Fibroblast of gingiva (primary cell): ENCODE results near the gene NEK7.
"Not testable (repeated sequence)": the region's sequence is repeated elsewhere in the genome, so short reads cannot be mapped to it uniquely, and the experiment has no call there.

Experiments
- DNase-seq: peaks from one replicate; pipeline ENCODE4 v3.0.0-alpha.2; 2011; ENCODE audit warnings: low read depth

The NEK7 gene

DNA sequence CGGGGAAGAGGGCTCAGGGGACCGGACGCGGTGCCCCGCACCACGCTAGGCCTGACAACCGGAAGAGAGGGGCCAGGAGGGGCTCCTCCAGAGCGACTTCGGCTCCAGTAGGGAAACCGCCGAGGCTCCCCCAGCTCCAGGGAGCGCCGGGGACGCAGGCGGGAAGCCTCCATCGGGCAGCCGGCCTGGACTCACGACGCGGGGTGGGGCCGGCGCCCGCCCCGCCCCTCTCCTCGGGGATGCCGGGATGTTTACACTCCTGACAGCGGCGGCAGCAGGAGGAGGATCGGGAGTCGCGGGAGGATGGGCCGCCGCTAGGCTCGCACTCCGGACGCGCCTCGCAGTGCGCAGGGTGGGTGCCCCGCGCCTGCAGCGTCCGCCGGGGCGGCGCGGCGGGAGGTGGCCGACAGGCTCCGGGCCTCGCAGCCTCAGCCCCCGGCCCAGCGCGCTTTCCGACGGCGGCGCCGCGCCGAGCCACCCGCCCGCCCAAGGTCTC lies at the start of gene NEK7:
TSS of gene NEK7 (plus strand) at position 254 of the 496 bp plus-strand sequence. CDS start 75,583 bp downstream, outside the sequence.
- DNase-seq, result peak; percentile 85

DNA sequence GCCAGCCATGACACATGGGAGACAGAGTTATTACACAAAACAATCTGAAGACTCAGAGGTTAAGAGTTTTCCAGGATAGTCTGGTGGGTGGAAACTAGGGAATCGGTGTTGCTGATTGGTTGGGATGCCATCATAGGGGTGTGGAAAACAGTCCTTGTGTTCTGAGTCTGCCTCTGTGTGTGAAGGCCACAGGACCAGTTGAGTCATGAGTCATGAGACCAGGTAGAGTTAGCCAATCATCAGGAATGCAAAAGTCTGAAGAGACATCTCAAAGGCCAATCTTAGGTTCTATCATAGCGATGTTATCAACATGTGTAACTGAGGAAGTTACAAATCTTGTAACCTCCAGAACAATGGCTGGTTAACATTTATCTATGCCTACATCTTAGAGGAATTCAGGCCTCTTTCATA lies 49.7 kb upstream of the NEK7 start:
- no peak for DNase-seq

DNA sequence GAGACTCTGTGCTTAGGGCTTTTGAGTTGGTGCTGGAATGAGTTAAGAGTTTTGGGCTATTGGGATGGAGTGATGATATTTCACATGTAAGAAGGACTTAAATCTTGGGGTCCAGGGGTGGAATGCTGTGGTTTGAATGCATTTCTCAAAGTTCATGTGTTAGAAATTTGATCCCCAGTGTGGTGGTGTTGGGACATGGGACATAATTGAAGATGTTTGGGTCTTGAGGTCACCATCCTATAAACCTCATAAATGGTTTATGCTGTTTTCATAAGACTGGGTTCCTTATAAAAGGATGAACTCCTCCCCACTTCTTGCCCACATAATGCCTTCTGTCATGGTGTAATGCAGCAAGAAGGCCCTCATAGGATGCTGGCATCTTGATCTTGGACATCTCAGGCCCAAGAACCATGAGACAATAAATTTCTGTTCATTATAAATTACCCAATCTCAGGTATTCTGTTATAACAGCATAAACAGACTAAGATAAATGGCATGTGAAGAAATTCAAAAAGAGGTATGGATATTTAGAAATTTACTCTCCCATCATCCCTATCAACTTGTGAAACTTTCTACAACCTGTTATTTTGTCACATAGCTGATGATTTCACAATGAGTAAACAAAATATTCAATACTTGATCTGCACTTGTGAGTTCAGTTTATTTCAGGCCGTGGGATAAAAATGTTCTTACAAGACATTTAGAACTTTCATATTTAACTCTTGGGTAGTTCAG lies 48.0 kb upstream of the NEK7 start:
- DNase-seq, result no peak

DNA sequence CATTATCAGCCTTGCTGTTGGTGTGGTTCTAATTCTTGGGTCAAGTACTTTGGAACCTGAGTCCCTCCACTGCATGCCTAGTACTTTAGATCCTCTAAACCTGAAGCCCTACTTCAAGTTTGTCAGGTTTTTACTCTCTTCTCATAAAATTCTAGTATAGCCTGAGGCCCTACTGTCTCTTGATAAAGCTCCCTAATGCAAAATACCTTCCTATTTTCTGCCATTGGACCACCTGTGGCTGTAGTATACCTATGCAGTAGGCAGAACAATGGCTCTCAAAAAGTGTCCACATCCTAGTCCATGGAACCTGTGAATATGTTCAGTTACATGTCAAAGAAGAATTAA lies 47.5 kb upstream of the NEK7 start:
- no peak for DNase-seq

DNA sequence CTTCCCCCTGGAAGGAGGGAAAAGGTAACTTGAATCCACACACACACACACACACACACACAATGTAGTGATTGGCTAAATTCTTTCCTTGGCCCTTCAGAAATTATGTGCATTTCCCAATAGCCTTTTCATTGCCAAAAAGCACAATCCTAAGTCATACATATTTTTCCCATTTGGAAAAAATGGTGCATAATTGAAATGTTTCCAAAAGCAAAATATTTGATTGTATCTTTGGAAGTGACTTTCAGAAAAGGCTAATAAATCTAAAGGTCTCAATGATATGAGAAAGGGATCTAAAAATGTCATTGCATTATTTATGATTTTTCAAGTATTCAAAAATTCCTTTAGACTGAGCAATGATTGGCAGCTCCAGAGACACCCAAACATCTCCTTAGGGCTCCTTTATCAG lies 43.5 kb upstream of the NEK7 start:
- DNase-seq, result peak; percentile 95

DNA sequence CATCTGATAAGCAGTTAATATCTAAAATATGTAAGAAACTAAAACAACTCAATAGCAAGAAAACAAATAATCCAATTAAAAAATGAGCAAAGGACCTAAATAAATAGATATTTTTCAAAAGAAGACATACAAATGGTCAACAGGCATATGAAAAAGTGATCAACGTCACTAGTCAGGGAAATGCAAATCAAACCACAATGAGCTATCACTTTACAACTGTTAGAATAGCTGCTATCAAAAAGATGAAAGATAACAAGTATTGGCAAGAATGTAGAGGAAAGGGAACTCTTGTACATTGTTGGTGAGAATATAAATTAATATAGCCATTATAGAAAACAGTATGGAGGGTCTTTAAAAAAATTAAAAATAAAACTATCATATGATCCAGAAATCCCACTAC lies 40.7 kb upstream of the NEK7 start:
- DNase-seq, result no peak

DNA sequence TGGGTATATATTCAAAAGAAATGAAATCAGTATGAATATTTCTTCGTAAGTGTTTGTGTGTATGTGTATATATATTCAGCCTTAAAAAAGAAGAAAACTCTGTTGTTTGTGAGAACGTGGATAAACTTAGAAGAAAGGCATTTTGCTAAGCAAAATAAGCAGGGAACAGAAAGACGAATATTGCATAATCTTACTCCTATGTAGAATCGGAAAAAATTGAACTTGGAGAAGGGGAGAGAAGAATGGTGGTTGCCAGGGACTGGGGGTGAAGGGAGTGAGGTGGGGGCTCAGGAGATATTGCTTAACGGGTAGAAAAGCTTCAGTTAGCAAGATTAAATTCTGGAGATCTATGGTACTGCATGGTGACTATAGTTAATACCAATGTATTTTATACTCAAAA lies 40.3 kb upstream of the NEK7 start:
- DNase-seq, result no peak

DNA sequence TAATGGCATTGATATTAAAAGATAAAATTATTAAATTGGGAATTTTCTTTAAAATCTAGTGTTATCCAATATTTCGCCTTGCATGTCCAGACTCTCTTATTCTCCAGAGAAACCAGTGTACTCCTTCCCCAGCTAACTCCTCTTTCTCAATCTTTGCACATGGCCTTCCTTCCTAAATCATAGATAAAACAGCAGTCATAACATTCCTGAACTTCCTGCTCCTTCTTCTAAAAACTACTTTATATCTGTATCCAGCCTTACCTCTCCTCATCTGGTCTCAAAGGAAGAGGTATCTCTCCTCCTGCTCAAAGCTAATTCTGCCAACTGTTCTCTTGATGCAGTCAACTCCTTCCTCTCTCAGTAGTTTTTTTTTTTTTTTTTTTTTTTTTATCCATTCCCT lies 39.5 kb upstream of the NEK7 start:
- no peak for DNase-seq

DNA sequence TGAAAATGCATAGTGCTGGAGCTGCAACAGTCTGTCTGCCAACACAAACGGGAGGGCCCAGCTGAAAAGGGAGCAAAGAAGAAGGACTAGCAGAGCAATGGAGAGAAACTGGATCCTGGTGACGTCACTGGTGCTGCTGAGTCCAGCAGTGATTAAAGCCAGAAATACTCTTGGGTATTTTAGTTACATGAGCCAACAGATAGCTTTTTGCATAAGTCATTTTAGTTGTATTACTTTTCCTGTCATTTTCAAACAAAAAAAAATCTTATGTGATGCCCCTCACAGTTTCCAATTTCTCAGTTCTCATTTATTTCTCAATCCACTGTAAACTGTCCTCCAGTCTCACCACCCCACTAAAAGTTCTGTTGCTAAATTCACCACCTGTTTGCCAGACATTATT lies 38.7 kb upstream of the NEK7 start:
- DNase-seq, result peak; percentile 98

DNA sequence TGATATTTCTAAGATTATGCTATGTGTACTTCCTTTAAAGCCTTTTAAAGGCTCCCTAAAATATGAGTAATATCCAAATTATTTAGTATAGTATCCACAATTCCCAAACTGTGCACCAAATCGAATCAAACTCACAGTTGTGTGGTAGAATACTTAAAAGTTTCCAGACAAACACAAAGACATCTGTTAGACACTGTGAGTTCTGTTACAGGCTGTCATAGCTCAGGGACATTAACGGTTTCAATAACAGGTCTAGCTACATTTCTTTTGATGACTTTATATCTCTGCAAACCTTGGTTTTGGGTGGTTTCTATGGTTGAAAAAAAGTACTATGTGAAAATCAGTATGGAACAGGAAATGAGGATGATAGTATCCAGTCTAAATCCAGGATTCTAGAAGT lies 36.9 kb upstream of the NEK7 start:
- no peak for DNase-seq

DNA sequence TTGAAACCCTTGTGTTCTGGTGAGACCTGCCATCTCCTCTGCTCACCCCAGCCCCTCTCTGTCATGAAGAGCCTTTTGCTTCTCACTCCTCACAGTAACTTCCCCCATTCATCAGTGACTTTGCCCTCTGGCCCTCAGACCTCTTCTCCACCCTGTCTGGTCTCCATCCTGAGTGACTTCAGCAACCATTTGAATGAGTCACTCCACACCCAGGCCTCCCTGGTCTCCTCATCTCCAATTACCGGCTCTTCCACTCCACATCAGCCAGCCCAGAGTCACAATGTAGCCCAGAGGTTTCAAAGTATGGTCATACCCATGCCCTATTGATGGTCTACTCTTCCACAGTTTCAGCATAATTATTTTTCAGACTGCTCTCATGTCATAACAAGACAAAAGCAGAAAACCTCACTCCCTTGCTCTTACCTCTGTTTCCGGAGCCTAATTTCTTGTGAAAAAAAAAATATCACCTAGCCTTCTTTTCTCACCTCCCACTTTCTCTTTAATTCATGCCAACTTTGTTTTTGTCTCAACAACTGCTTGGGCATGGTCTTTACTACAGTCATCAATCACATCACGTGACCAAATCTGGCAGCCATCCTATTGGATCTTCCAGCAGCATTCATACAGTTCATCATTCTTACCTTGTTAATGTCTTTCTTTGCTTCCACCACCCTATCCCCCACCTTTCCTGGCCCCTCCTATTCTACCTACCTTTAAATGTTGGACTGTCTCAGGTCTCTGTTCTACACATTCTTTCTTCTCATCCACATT lies 35.6 kb upstream of the NEK7 start:
- DNase-seq, result peak; percentile 60

DNA sequence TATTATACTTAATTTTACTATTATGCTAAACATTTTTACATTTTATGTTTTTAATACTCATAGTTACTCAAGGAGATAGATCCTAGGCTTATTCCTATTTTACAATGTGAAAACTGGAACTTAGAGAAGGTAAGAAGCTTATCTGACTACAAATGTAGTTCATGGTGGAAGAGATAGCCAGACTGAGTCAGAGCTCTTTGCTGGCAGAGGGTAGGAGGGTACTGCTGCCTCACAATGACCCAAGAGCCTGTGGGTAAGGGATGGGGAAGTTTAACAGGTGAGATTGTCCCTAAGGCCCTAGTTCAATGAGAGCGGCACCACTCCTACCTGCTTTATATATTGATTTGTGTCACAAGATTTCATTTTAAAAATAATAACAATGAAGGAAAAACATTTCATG lies 34.1 kb upstream of the NEK7 start:
- no peak for DNase-seq

DNA sequence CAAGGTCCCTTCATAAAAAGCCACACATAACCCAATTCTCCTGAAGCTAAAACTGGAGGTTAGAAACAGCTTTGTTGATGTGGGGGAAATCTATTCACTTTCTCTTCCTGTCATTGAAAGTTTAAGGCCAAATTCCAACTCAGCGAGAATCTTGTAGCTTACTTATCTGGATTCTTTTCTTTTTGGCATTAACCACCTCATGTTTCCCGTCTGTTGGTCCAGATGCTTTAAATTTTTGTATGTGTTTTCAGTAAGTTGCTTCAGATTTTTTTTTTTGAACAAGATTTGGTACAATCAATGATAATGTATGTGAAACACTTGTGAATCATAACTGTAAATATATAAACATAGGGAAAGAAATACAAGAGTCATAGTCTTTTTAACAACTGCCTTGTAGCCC lies 33.7 kb upstream of the NEK7 start:
- DNase-seq, result peak; percentile 85

DNA sequence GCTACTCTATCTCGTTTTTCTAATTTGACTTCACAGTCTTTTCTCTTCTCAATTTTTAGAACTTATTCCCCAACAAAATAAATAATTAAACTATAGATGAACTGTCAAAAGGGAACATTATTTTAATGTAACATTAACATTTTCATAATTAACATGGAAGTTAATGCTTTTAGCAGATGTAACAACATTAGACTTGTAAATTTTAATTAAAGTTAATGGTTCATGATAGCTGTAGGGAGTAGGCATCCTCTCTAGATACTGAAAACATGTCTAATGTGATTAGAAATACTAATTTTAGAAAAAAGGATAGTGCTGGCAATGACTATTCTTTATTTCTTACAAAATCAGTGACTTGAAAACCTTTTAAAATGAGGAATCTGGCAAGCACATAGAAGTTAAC lies 32.1 kb upstream of the NEK7 start:
- DNase-seq, result no peak

DNA sequence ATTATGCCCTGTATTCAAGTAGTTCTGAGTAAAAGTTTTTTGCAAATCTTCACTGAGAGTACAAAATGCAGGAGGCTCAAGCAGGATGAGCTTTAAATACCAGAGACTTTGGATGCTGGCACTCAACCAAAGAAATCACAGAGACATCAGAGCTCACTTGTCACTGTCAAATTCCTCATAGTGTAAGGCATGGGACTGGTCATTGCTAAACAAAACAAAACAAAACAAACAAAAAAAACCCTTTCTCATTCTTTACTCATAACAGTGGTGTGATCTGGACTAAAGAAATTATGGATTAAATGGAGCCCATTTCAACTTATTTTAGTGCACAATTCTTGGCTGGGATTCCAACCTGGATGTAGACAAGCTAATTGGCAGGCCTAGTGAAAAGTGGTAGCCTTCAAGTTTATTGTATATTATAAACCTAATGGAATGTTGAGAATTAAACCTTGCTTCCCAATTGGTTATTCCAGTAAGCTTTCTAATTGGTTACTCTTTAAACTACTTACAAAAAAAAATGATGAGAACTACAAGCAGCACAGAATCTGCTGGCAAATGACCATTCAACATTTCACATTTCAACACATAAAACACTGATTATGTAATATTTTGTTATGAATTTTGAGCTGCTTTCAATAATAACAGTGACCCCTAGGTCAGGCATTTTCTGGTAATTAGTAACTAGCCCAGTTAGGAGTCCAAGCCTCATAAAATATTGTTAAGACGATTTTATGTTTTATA lies 30.6 kb upstream of the NEK7 start:
- DNase-seq, result peak; percentile 81

DNA sequence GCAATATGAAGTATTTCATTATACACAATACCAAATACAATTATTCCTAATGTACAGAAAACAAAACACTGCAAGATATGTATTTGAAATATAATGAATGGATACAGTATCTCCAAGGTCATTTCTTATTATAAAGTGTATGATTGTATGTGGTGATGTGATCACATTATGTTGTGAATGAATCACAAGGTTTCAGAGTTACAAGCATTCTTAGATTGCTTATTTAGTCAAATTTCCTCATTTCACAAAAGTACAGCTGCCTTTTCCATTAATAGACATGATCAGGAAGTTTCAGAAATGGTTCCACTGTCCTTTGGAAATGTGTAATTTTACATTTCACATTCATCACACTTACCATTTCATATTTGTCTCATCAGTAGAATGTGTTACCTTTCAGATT lies 28.3 kb upstream of the NEK7 start:
- DNase-seq, result no peak

DNA sequence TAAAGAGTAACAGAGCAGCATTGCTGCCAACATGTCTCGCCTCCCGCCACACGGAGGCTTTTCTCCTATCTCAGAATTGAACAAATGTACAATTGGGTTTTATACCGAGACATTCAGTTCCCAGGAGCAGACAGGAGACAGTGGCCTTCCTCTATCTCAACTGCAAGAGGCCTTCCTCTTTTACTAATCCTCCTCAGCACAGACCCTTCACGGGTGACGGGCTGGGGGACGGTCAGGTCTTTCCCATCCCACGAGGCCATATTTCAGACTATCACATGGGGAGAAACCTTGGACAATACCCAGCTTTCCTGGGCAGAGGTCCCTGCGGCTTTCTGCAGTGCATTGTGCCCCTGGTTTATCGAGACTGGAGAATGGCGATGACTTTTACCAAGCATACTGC lies 26.7 kb upstream of the NEK7 start:
- DNase-seq, result not testable (repeated sequence)

DNA sequence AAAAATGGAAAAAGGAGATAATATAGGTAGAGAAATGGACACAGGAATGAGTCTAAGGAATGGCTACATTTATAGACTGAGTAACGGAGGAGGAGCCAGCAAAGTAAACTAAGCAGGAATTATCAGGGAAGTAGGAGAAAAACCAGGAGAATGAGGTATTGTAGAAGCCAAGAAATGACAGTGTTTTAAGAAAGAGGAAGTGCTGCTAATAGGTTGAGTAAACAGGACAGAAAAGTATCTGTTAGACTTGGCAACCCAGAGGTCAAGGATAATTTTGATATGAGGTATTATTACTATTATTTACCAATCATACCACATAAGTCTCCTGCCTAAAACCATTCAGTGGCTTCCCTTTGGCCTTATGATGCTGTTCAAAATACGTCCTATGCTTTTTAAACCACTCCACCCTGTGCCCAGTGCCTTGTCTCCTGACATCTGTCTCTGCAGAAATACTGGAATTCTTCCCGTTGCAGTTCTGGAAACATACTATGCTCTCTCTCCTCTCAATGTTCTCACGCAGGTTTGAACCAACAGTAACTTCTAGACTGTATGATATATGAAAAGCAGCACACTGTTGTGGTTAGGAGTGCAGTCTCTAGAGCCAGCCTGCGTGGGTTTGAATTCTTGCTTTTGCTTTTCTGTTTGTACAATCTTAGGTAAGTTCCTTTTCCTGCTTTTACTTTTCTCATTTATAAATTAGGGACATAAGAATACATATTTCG lies 24.6 kb upstream of the NEK7 start:
- DNase-seq, result peak; percentile 37

DNA sequence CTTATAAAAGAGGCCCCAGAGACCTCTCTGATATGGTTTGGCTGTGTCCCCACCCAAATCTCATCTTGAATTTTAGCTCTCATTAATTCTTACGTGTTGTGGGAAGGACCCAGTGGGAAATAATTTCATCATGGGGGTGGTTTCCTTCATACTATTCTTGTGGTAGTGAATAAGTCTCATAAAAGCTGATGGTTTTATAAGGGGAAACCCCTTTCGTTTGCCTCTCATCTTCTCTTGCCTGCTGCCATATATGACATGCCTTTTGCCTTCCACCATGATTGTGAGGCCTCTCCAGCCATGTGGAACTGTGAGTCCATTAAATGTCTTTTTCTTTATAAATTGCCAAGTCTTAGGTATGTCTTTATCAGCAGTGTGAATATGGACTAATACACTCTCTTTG lies 22.5 kb upstream of the NEK7 start:
- DNase-seq, result no peak

DNA sequence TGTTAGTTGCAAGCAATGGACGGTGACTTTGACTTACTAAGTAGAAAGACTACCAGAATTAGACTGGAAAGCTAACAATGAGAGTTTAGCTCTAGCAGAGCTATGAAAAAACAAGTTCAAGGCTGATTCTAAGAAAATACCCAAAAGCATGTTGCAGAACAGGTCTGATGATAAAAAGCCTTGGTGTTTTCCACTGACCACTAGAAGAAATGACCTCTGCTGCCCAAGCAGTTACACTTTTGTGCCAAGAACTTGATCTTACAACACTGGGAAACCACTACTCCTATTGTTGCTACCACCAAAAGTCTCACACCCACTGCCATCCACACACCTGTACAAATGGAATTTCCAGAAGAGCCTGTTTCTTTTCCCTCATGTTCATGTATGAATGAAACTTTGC lies 21.4 kb upstream of the NEK7 start:
- no peak for DNase-seq

DNA sequence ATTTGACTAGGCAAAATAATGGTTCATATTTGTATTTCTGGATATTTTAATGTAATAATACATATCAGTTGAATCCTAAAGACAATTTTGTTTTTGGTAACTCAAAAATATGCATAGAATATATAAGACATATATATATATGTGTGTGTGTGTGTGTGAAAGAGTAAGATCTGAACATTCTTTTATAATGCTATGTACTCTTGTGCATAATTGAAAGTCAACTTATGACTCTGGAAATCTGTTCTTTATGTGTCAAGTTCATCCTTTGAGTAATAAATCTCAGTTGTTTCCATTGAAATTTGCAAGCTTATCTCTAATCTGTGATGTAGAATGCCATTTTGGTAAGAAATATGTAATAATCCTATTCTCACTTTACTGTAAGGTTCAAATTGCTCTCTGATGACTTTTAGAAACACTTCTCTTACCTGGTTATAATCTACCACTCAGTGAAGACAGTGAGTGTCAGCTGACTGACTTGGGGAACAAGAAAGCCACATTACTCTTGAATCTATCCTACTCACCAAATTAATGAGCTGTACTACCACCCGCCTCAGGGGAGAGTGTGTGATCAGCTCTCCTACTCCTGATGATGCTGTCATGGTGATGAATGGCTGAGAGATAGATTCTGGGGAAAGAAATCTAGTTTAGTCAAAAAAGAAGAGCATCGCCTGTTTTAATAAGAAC lies 15.0 kb upstream of the NEK7 start:
- DNase-seq, result no peak

DNA sequence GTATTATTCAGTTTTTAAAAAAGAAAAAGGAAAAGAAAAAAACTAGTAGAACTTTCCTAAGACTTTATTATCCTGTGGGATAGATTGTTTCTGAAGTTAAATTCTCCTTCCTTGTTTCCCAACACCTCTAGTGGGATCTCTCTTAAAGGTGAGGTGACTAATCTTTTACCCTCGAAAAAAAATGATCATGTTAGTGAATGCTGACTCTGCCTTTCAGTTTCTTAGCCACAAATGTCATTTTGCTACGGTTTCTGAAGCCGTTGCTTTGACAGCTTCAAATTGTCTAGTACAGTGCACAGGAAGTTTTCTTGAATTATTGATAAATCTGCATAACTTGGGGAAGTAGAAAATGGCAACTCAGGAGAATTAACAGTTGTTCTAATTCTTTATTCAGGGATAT lies 13.0 kb upstream of the NEK7 start:
- no peak for DNase-seq
